ENCODE results near the gene CFAP74. TPM values are rescaled to one million over a fixed set of nuclear protein-coding genes. Genes with fewer than 3 reads are reported as not detected.
A peak's percentile ranks its signal among the peaks of the same experiment; 100 is the strongest.

Gene CFAP74
- total RNA-seq, 3 donors from 2014 or later (not counting 1 experiment from before 2014, with no cell fraction given), result not detected

DNA sequence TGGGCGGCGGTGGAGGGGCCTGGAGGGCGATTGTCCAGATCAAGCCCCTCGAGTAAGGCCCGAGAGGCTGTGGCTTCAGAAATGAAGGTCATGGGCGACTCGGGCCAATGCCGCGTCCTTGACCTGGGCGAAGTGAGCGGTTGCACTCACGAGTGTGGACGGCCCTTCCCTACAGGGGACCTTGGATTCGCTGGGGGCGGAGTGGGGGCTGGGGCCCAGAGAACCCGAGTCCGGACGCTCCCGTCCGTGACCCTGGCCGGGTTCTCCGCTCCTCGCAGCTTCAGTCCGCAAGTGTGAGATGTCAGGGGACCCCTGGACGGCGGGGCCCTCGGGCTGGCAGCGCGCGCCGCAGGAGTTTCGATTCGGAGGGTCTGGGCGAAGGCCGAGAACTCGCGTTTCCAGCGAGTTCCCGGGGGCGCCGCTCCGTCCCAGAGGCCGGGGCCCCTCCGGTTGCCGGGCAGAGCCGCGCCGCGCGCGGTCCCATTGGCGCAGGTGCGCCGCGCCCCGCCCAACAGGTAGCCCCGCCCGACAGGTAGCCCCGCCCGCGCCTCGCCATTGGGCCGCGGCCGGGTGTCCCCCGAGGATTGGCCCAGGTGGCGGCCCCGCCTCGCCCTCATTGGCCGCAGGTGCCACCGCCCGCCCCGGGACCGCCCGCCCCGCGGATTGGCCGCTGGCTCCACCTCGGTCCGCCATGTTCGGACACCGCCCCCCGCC is 46.3 kb upstream of the CFAP74 start, which contains the start of gene PRKCZ:
PRKCZ (plus strand) TSS at position 694 of the 714 bp plus-strand sequence. CDS start 220 bp downstream, outside the sequence.
- TF ChIP-seq, protein P1, sequence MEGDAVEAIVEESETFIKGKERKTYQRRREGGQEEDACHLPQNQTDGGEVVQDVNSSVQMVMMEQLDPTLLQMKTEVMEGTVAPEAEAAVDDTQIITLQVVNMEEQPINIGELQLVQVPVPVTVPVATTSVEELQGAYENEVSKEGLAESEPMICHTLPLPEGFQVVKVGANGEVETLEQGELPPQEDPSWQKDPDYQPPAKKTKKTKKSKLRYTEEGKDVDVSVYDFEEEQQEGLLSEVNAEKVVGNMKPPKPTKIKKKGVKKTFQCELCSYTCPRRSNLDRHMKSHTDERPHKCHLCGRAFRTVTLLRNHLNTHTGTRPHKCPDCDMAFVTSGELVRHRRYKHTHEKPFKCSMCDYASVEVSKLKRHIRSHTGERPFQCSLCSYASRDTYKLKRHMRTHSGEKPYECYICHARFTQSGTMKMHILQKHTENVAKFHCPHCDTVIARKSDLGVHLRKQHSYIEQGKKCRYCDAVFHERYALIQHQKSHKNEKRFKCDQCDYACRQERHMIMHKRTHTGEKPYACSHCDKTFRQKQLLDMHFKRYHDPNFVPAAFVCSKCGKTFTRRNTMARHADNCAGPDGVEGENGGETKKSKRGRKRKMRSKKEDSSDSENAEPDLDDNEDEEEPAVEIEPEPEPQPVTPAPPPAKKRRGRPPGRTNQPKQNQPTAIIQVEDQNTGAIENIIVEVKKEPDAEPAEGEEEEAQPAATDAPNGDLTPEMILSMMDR (IDR thresholded peaks at IDR 0.05), result no peak
- 1% methylated on average over 83 of the region's 83 CpGs for WGBS (ENCODE audit: insufficient coverage)
- Histone ChIP-seq H3K9me3 (ENCODE audit: control insufficient read depth, insufficient read depth, low read length) (no peaks in the 10 kb centered on the region), H3K27ac (ENCODE audit: low read length) (peak within 1 kb of the TSS; percentile 8), H3K4me1 (ENCODE audit: control insufficient read depth, insufficient read depth, low read length) (peaks cover 31% of the 10 kb centered on the region), H3K27me3 (ENCODE audit: control insufficient read depth, insufficient read depth, low read length) (peaks cover 17% of the 10 kb centered on the region), H3K4me3 (ENCODE audit: low read length) (peak within 1 kb of the TSS; percentile 66), H3K36me3 (ENCODE audit: control insufficient read depth, insufficient read depth, low read length) (no peaks in the 10 kb centered on the region)
- Mint-ChIP-seq H3K27ac (peak within 1 kb of the TSS in 1 of 2 donors; percentile 88), H3K4me3 (peak within 1 kb of the TSS; percentile 89), H3K9me3 (no peaks in the 10 kb centered on the region), H3K4me1 (peaks cover 18 to 33% of the 10 kb centered on the region in 2 donors), H3K27me3 (ENCODE audit: low read depth in 2 of 2) (peaks cover 5 to 21% of the 10 kb centered on the region in 2 donors), H3K36me3 (no peaks in the 10 kb centered on the region)
- ATAC-seq, result peak; percentile 95 to 98 (median 96)
- intact Hi-C loops (cut with micrococcal nuclease), result loop anchor here (5.0 kb wide), 1 partner anchor 108 kb away; no protein-coding TSS in a partner anchor
- peak; percentile 91 to 95 for DNase-seq

DNA sequence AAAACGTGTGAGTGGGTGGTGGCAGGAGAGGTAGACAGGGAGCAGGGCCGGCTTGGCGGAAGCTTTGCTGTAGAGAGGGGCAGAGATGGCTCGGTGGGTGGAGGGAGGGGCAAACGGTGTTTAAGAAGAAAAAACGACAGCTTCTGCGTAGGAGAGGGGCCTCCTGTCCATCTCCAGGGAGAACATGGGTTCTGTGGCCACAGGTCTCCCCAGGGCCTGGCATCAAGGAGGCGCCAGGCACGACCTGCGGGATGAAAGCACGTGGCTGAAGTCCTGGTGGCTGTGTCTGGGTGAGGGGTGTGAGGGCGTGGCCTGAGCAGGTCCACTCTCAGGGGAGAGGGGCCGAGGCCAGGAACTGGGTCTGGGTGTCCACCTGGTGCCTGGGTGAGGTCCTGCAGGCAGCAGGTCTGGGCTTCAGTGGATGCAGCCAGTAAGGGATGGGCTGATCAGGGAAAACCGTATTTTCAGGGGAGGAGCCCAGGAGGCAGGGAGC is 45.7 kb upstream of the CFAP74 start:
- TF ChIP-seq, protein P1 (IDR thresholded peaks at IDR 0.05), result no peak
- intact Hi-C loops (cut with micrococcal nuclease), result loop anchor here (5.0 kb wide), 1 partner anchor 107 kb away; no protein-coding TSS in a partner anchor
- no peaks in the 10 kb centered on the region for H3K9me3 ChIP-seq (ENCODE audit: control insufficient read depth, insufficient read depth, low read length)
- H3K36me3 Mint-ChIP-seq, result no peaks in the 10 kb centered on the region
- 31% methylated on average over 14 of the region's 14 CpGs for WGBS (ENCODE audit: insufficient coverage)
- peak overlapping the region; percentile 89 for H3K4me3 Mint-ChIP-seq
- H3K27ac ChIP-seq (ENCODE audit: low read length), result peak overlapping the region; percentile 8
- H3K4me1 ChIP-seq (ENCODE audit: control insufficient read depth, insufficient read depth, low read length), result peaks cover 35% of the 10 kb centered on the region
- peaks cover 17% of the 10 kb centered on the region for H3K27me3 ChIP-seq (ENCODE audit: control insufficient read depth, insufficient read depth, low read length)
- H3K27ac Mint-ChIP-seq, result peak overlapping the region in 1 of 2 donors; percentile 88
- ATAC-seq (no peak), DNase-seq (peak in 1 of 2 donors; percentile 29)
- peaks cover 18 to 33% of the 10 kb centered on the region in 2 donors for H3K4me1 Mint-ChIP-seq
- H3K27me3 Mint-ChIP-seq (ENCODE audit: low read depth in 2 of 2), result peaks cover 5 to 21% of the 10 kb centered on the region in 2 donors
- H3K36me3 ChIP-seq (ENCODE audit: control insufficient read depth, insufficient read depth, low read length), result no peaks in the 10 kb centered on the region
- peak overlapping the region; percentile 66 for H3K4me3 ChIP-seq (ENCODE audit: low read length)
- no peaks in the 10 kb centered on the region for H3K9me3 Mint-ChIP-seq

- peak overlapping the region in 1 of 2 donors; percentile 88 for H3K27ac Mint-ChIP-seq
Observed at GRCh38 chr1:2047749-2048729, 44.5 kb upstream of the CFAP74 start.

More at GRCh38 chr1:2047749-2048729, 44.5 kb upstream of the CFAP74 start:
- TF ChIP-seq, protein P1 (IDR thresholded peaks at IDR 0.05), result no peak
- peaks cover 18 to 36% of the 10 kb centered on the region in 2 donors for H3K4me1 Mint-ChIP-seq
- ATAC-seq (no peak), DNase-seq (no peak)
- no peaks in the 10 kb centered on the region for H3K9me3 Mint-ChIP-seq
- intact Hi-C loops (cut with micrococcal nuclease), result loop anchor here (5.0 kb wide), 1 partner anchor 106 kb away; no protein-coding TSS in a partner anchor
- H3K4me1 ChIP-seq (ENCODE audit: control insufficient read depth, insufficient read depth, low read length), result peaks cover 35% of the 10 kb centered on the region
- no peaks in the 10 kb centered on the region for H3K9me3 ChIP-seq (ENCODE audit: control insufficient read depth, insufficient read depth, low read length)
- H3K36me3 ChIP-seq (ENCODE audit: control insufficient read depth, insufficient read depth, low read length), result no peaks in the 10 kb centered on the region
- H3K4me3 ChIP-seq (ENCODE audit: low read length), result no peak overlapping the region
- peaks cover 5 to 25% of the 10 kb centered on the region in 2 donors for H3K27me3 Mint-ChIP-seq (ENCODE audit: low read depth in 2 of 2)
- peak overlapping the region; percentile 89 for H3K4me3 Mint-ChIP-seq
- WGBS (ENCODE audit: insufficient coverage), result 76% methylated on average over 25 of the region's 25 CpGs
- H3K36me3 Mint-ChIP-seq, result no peaks in the 10 kb centered on the region
- H3K27me3 ChIP-seq (ENCODE audit: control insufficient read depth, insufficient read depth, low read length), result peaks cover 17% of the 10 kb centered on the region
- no peak overlapping the region for H3K27ac ChIP-seq (ENCODE audit: low read length)
